ENCODE data around the gene CACNG3. TPM values are rescaled to one million over a fixed set of nuclear protein-coding genes. Genes with fewer than 3 reads are reported as not detected.

The CACNG3 gene
- total RNA-seq, 1 experiment from 2014 or later: not detected

DNA sequence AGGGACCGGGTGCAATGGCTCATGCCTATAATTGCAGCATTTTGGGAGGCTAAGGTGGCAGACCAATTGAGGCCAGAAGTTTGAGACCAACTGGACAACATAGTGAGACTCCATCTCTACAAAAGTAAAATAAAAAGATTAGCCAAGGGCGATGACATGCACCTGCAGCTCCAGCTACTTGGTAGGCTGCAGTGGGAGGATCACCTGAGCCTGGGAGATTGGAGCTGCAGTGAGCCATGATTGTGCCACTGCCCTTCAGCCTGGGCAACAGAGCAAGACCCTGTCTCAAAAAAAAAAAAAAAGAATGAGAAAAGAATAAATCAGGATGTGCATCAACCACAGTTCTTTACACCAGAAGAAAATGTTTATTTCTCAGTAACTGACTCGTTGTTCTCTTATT is 76.0 kb downstream of the CACNG3 start:
- ChIA-PET POLR2A (ENCODE audit: unreplicated experiment) (no interaction called here), CTCF (interaction anchor here (0.7 kb wide), 1 partner anchor 288 kb away, joined by 3 read pairs; no protein-coding TSS in a partner anchor)
- Histone ChIP-seq H3K4me3 (no peak overlapping the region), H3K4me2 (no peak overlapping the region), H3K79me2 (ENCODE audit: low read depth) (no peaks in the 10 kb centered on the region), H3K36me3 (ENCODE audit: low read depth) (no peaks in the 10 kb centered on the region), H3K27me3 (ENCODE audit: insufficient read depth, low read depth) (peaks cover 20% of the 10 kb centered on the region; the same call in 1 of the 2 replicates), H3K4me1 (replicated peaks; ENCODE audit: insufficient read depth) (no peaks in the 10 kb centered on the region), H2AFZ (no peak overlapping the region), H3K27ac (no peak overlapping the region), H3K9me2 (ENCODE audit: insufficient read depth) (no peaks in the 10 kb centered on the region), H3F3A (ENCODE audit: insufficient read depth, low read depth) (no peaks in the 10 kb centered on the region), H3K9me3 (ENCODE audit: insufficient read depth, low read depth) (no peaks in the 10 kb centered on the region), H4K20me1 (ENCODE audit: insufficient read depth) (no peaks in the 10 kb centered on the region)
- no TSS peak for BruUV-seq (replicated peaks)
- TF ChIP-seq, protein P1, sequence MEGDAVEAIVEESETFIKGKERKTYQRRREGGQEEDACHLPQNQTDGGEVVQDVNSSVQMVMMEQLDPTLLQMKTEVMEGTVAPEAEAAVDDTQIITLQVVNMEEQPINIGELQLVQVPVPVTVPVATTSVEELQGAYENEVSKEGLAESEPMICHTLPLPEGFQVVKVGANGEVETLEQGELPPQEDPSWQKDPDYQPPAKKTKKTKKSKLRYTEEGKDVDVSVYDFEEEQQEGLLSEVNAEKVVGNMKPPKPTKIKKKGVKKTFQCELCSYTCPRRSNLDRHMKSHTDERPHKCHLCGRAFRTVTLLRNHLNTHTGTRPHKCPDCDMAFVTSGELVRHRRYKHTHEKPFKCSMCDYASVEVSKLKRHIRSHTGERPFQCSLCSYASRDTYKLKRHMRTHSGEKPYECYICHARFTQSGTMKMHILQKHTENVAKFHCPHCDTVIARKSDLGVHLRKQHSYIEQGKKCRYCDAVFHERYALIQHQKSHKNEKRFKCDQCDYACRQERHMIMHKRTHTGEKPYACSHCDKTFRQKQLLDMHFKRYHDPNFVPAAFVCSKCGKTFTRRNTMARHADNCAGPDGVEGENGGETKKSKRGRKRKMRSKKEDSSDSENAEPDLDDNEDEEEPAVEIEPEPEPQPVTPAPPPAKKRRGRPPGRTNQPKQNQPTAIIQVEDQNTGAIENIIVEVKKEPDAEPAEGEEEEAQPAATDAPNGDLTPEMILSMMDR (conservative IDR thresholded peaks at IDR 0.05): no peak
- TF ChIP-seq EZH2 (IDR thresholded peaks at IDR 0.05; ENCODE audit: low read depth): no peak
- no peak for DNase-seq
- intact Hi-C loops (cut with micrococcal nuclease; ENCODE audit: unreplicated experiment): no loop called here

DNA sequence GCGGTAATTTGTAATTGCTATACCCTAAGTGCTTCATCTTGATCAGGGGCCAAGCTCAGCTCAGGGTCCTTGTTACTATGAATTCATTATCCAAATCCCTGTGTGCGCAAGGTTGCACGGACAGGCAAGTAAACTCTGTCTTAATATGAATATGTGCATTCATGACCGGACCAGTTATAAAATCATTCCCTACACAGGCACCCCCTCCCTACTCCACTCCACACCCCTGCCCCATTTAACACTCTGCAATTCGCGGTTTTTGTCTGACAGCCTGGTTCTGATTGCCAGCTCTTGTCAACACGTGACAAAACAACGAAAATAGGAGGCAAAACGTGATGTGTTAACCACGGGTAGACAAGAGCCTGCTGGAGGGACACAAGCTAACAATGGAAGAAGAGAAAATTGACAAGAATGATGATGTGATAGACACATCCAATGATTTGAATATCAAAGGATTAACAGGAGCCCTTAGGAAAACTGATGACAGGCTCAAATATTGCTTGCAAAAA is 76.5 kb downstream of the CACNG3 start:
- Histone ChIP-seq H3K9me3 (ENCODE audit: insufficient read depth, low read depth) (no peaks in the 10 kb centered on the region), H3K36me3 (ENCODE audit: low read depth) (no peaks in the 10 kb centered on the region), H2AFZ (no peak overlapping the region), H3K27me3 (ENCODE audit: insufficient read depth, low read depth) (peaks cover 20% of the 10 kb centered on the region; the same call in 1 of the 2 replicates), H3K4me1 (replicated peaks; ENCODE audit: insufficient read depth) (no peaks in the 10 kb centered on the region), H3K27ac (no peak overlapping the region), H3F3A (ENCODE audit: insufficient read depth, low read depth) (no peaks in the 10 kb centered on the region), H3K9me2 (ENCODE audit: insufficient read depth) (no peaks in the 10 kb centered on the region), H3K4me3 (no peak overlapping the region), H3K79me2 (ENCODE audit: low read depth) (no peaks in the 10 kb centered on the region), H4K20me1 (ENCODE audit: insufficient read depth) (no peaks in the 10 kb centered on the region), H3K4me2 (no peak overlapping the region)
- TF ChIP-seq, protein P1 (conservative IDR thresholded peaks at IDR 0.05): no peak
- no peak for TF ChIP-seq EZH2 (IDR thresholded peaks at IDR 0.05; ENCODE audit: low read depth)
- intact Hi-C loops (cut with micrococcal nuclease; ENCODE audit: unreplicated experiment): no loop called here
- DNase-seq: no peak
- no TSS peak for BruUV-seq (replicated peaks)
- CTCF ChIA-PET: no interaction called here
- POLR2A ChIA-PET (ENCODE audit: unreplicated experiment): no interaction called here

DNA sequence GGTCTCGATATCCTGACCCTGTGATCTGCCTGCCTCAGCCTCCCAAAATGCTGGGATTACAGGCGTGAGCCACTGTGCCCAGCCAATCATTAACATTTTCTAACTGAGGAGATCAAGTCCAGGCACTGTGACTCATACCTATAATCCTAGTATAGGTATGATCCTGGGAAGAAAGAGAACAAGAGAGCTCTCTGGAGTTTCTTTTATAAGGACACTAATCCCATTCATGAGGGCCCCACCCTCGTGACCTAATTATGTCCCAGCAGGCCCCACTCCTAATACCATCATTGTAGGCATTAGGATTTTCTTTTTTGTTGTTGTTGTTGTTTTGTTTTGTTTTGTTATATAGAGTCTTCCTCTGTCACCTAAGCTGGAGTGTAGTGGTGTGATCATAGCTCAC is 80.4 kb downstream of the CACNG3 start:
- Histone ChIP-seq H3K36me3 (ENCODE audit: low read depth) (no peaks in the 10 kb centered on the region), H3K9me2 (ENCODE audit: insufficient read depth) (no peaks in the 10 kb centered on the region), H3K27me3 (ENCODE audit: insufficient read depth, low read depth) (peaks cover 36% of the 10 kb centered on the region), H3F3A (ENCODE audit: insufficient read depth, low read depth) (no peaks in the 10 kb centered on the region), H3K9me3 (ENCODE audit: insufficient read depth, low read depth) (no peaks in the 10 kb centered on the region), H4K20me1 (ENCODE audit: insufficient read depth) (no peaks in the 10 kb centered on the region), H3K4me2 (no peak overlapping the region), H3K4me1 (replicated peaks; ENCODE audit: insufficient read depth) (no peaks in the 10 kb centered on the region), H3K27ac (no peak overlapping the region), H2AFZ (no peak overlapping the region), H3K4me3 (no peak overlapping the region), H3K79me2 (ENCODE audit: low read depth) (no peaks in the 10 kb centered on the region)
- BruUV-seq (replicated peaks): no TSS peak
- ChIA-PET POLR2A (ENCODE audit: unreplicated experiment) (no interaction called here), CTCF (no interaction called here)
- TF ChIP-seq EZH2 (IDR thresholded peaks at IDR 0.05; ENCODE audit: low read depth): no peak
- TF ChIP-seq, protein P1 (conservative IDR thresholded peaks at IDR 0.05): no peak
- intact Hi-C loops (cut with micrococcal nuclease; ENCODE audit: unreplicated experiment): no loop called here
- DNase-seq: no peak

Measured in PC-9 (cell line).